HG03025 (cell line): ENCODE measurements around the gene TPRN.
"Not testable (repeated sequence)": the region's sequence is repeated elsewhere in the genome, so short reads cannot be mapped to it uniquely, and the experiment has no call there.

Experiments
- ATAC-seq: cut with Tn5 transposase; IDR thresholded peaks from one replicate; pipeline ENCODE4 v1.9.1; 2021; ENCODE audit warnings: mild to moderate bottlenecking, moderate library complexity; ENCODE audit not compliant: unreplicated experiment, low FRiP score

TPRN gene, protein sequence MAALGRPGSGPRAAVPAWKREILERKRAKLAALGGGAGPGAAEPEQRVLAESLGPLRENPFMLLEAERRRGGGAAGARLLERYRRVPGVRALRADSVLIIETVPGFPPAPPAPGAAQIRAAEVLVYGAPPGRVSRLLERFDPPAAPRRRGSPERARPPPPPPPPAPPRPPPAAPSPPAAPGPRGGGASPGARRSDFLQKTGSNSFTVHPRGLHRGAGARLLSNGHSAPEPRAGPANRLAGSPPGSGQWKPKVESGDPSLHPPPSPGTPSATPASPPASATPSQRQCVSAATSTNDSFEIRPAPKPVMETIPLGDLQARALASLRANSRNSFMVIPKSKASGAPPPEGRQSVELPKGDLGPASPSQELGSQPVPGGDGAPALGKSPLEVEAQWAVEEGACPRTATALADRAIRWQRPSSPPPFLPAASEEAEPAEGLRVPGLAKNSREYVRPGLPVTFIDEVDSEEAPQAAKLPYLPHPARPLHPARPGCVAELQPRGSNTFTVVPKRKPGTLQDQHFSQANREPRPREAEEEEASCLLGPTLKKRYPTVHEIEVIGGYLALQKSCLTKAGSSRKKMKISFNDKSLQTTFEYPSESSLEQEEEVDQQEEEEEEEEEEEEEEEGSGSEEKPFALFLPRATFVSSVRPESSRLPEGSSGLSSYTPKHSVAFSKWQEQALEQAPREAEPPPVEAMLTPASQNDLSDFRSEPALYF

DNA sequence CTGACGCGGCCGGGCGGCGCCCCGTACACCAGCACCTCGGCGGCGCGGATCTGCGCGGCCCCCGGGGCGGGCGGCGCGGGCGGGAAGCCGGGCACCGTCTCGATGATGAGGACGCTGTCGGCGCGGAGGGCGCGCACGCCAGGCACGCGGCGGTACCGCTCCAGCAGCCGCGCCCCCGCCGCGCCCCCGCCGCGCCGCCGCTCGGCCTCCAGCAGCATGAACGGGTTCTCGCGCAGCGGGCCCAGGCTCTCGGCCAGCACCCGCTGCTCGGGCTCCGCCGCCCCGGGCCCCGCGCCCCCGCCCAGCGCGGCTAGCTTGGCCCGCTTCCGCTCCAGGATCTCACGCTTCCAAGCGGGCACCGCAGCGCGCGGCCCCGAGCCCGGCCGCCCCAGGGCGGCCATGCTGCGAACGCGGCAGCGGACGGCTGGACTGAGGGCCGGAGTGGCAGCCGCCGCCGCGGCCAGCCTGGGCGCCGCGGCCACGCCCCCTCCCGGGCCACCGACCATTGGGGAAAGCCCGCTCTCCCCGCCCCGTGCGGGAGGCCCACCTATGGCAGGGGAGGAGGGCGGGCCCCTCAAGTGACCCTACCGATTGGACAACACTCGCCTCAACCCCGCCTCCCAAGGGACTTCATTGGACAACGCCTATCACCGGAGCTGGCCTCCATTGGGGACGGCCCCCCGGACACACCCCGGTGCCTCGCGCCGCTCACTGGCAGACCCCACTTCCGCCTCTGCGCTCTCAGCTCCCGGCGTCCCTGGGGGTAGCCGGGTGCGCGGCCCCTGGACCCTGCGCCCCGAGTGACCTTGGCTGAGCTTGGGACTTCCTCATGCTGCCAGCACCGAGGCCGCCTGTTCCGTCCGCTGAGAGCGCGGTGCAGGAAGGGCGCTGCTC lies at the start of gene TPRN:
Gene TPRN (minus strand): TSS at position 431 of the 894 bp plus-strand sequence. CDS start 30 bp downstream, at position 401.
- ATAC-seq: peak; percentile 73

- ATAC-seq: no peak
Observed at GRCh38 chr9:137247916-137248175, 47.3 kb upstream of the TPRN start.

- ATAC-seq: no peak
Observed at GRCh38 chr9:137247135-137247915, 46.8 kb upstream of the TPRN start.

DNA sequence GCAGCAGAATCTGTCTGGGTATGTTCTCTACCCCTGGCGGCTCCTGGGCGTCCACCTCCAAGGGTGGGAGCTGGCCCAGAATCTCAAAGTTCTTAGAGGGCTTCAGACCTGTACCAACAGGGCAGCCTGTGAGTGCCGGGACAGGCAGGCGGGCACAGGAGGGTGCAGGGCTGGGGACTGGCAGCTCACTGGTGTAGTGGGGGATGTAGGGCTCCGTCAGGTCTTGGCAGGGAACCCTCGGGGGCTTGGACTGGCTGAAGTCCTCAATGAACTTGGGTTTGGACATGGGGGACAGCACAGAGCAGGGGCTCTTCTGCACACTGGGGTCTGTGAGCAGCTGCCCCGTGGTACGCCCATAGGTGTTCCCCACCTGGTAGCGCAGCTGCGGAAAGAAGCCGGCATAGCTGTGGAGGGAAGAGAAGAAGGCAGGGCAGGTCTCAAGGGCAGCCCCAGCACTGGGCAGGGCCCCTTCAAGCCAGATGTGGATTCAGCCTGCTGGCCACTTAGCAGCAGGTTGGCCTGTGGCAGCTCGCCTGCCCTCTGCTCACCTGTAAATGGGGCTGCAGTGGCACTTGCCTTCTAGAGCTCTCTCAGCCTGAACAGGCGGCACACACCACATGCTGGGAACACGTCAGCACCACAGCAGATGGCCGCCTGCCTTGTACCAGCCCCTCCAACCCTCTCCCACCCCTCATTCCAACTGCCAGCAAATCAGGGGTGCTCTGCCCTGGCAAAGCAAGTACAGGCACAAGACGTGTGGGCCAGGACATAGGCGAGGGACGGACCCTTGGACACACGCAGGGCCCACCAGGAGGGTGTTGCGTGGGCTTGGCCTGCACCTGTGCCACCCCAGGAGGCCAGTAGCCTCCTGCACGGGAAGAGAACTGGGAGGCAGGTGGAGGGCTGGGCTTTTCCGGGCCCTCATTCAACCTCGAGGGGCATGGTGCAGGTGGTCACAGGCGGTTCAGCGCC lies 45.2 kb upstream of the TPRN start:
- no peak for ATAC-seq

GRCh38 chr9:137244486-137245449 lies 44.2 kb upstream of the TPRN start:
- no peak for ATAC-seq

- no peak for ATAC-seq
Observed at GRCh38 chr9:137243626-137244485, 43.3 kb upstream of the TPRN start.

GRCh38 chr9:137243266-137243625 lies 42.7 kb upstream of the TPRN start:
- not testable (repeated sequence) for ATAC-seq

DNA sequence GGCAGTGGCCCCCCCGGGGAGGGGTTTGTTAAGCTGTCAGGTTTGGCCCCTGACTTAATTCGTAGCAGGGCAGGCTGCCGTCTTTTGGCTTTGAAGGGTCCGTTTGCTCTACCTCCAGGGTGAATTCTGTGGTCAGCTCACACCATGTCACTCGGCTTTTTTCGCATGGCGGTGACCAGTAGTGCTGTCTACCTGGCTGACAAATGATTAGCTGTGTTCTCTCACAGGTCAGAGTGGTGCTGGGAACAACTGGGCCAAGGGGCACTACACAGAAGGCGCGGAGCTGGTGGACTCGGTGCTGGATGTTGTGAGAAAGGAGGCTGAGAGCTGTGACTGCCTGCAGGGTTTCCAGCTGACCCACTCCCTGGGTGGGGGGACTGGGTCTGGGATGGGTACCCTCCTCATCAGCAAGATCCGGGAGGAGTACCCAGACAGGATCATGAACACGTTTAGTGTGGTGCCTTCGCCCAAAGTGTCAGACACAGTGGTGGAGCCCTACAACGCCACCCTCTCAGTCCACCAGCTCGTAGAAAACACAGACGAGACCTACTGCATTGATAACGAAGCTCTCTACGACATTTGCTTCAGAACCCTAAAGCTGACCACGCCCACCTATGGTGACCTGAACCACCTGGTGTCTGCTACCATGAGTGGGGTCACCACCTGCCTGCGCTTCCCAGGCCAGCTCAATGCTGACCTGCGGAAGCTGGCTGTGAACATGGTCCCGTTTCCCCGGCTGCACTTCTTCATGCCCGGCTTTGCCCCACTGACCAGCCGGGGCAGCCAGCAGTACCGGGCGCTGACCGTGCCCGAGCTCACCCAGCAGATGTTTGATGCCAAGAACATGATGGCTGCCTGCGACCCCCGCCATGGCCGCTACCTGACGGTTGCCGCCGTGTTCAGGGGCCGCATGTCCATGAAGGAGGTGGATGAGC lies 42.0 kb upstream of the TPRN start:
- no peak for ATAC-seq

GRCh38 chr9:137241490-137242268 lies 41.1 kb upstream of the TPRN start:
- peak; percentile 3 for ATAC-seq

- ATAC-seq: peak; percentile 70
Observed at GRCh38 chr9:137240841-137241489, 40.4 kb upstream of the TPRN start, which contains the start of gene TUBB4B. TSS of gene TUBB4B (plus strand) at chr9:137241287. CDS start at chr9:137241361, 74 bp downstream.

DNA sequence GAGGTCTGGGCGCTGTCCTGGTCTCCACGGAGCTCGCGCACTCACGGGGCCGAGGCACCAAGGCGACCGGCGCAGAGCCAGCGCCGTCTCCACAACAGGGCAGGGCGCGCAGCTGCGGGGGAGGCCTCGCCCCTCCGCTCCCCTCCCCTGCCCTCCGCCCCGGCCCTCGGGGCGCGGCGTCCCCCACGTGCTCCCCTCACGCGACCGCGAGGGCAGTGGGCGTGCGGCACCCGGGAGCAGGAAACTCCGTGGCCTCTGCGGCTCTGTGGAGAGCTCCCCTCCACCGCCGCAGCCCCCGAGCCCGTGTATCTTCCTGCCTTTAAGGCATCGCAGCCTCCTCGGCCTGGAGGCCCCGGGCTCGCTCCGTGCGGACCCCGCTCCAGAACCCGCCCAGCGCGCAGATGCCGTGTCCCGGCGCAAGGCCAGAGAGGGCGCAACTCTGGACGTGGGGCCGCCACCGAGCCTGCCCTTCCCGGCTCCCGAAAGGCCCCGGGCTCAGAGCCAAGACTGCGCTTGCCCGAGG lies 39.8 kb upstream of the TPRN start:
- ATAC-seq: peak; percentile 25

- not testable (repeated sequence) for ATAC-seq
Observed at GRCh38 chr9:137239541-137240200, 39.1 kb upstream of the TPRN start.

DNA sequence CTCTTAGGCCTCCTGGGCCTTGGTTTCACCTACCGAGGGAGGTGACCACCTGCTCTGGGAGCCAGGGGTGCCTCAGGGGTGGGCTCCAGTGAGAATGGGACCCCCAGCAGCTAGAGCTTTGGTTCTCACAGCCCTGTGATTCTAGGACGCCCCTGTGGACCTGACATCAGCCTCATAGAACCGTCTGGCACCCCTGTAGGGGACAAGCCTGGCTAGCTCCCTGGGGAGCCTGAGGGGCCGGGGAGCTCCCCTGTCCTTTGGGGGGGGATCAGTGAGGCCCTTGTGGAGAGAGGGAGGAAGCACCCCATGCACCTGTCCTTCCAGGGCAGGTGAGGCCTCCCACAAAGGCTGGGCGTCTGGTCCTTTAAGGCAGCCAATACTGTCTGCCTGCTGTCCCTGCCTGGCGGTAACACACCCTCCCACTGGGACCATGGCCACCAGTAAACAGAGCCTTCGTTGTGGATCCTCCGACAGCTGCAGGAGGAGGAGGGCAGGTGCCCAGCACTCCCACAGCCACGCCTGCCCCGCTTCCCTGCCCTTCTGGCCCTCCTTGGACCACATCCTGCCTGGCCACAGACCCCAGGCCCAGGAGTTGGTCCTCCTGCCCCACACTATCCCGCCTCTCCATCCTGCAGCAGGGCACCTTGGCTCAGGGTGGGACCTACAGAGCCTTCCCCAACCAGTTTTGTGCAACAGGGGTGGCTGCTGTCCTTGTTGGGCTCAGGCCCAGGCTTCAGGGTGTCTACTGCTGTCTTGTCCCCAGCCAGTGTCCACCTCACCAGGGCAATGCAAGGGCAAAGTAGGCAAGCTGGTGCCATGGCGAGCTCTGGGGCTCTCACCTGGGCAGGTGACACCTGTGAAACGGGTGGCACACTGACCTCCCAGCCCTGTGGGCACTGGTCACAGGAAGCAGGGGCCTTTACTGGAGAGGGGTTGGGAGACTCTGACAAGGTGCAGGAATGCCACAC lies 37.5 kb upstream of the TPRN start:
- ATAC-seq: no peak
